ENCODE results near the gene LIPC.

DNA sequence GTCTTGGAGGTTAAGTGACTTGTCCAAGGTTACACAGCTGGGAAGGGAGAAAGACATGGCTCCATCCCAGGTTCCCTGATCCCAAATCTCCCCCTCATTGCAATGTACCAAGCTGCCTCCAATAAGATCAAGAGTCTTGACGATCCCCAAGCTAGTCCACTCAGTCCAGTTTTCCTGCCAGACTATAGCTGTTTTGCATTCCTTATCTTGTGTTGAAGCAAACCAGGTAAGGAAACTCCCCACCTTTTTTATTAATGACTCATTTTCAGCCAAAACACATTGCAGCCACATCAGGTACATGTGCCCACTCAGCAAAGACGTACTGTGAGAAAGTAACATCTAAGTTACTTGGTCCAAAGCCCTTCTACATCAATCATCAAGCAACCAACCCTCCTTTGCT is 41.9 kb downstream of the LIPC start:
- no peak for TF ChIP-seq REST (IDR thresholded peaks at IDR 0.05; ENCODE audit: low read depth)
- no peak for TF ChIP-seq USF1 (IDR thresholded peaks at IDR 0.05)
- TF ChIP-seq, protein P1, sequence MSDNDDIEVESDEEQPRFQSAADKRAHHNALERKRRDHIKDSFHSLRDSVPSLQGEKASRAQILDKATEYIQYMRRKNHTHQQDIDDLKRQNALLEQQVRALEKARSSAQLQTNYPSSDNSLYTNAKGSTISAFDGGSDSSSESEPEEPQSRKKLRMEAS (IDR thresholded peaks at IDR 0.05): no peak; the same call in 1 of the 2 replicates
- no peak for TF ChIP-seq TAF1 (IDR thresholded peaks at IDR 0.05; ENCODE audit: low read depth)
- TF ChIP-seq EP300 (IDR thresholded peaks at IDR 0.05; ENCODE audit: borderline replicate concordance): no peak; the same call in 1 of the 2 replicates
